Endothelial cell of coronary artery (primary cell): ENCODE measurements around the gene KRTAP10-11. TPM values are rescaled to one million over a fixed set of nuclear protein-coding genes. Genes with fewer than 3 reads are reported as not detected.

Source experiments
- total RNA-seq: library from RNA; depleted of rRNA; stranded (reverse); fragments of >200 nt; gene quantifications from 2 replicates; pipeline ENCODE4 v1.2.3, GENCODE V29; 2014

Gene KRTAP10-11, protein sequence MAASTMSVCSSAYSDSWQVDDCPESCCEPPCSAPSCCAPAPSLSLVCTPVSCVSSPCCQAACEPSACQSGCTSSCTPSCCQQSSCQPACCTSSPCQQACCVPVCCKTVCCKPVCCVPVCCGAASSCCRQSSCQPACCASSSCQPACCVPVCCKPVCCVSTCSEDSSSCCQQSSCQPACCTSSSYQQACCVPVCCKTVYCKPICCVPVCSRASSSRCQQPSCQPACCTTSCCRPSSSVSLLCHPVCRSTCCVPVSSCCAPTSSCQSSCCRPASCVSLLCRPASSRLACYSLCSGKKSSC
- not detected in 2 replicates for total RNA-seq

DNA sequence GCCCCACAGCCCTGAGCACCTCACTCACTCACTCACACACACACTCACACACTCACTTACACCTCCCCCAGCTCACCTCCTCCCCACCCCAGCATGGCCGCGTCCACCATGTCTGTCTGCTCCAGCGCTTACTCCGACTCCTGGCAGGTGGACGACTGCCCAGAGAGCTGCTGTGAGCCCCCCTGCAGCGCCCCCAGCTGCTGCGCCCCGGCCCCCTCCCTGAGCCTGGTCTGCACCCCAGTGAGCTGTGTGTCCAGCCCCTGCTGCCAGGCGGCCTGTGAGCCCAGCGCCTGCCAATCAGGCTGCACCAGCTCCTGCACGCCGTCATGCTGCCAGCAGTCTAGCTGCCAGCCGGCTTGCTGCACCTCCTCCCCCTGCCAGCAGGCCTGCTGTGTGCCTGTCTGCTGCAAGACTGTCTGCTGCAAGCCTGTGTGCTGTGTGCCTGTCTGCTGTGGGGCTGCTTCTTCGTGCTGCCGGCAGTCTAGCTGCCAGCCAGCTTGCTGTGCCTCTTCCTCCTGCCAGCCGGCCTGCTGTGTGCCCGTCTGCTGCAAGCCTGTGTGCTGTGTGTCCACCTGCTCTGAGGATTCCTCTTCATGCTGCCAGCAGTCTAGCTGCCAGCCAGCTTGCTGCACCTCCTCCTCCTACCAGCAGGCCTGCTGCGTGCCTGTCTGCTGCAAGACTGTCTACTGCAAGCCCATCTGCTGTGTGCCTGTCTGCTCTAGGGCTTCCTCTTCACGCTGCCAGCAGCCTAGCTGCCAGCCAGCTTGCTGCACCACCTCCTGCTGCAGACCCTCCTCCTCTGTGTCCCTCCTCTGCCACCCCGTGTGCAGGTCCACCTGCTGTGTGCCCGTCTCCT lies at the start of gene KRTAP10-11:
KRTAP10-11 (plus strand) TSS at position 49 of the 856 bp plus-strand sequence; CDS start at position 94, 45 bp downstream.

DNA sequence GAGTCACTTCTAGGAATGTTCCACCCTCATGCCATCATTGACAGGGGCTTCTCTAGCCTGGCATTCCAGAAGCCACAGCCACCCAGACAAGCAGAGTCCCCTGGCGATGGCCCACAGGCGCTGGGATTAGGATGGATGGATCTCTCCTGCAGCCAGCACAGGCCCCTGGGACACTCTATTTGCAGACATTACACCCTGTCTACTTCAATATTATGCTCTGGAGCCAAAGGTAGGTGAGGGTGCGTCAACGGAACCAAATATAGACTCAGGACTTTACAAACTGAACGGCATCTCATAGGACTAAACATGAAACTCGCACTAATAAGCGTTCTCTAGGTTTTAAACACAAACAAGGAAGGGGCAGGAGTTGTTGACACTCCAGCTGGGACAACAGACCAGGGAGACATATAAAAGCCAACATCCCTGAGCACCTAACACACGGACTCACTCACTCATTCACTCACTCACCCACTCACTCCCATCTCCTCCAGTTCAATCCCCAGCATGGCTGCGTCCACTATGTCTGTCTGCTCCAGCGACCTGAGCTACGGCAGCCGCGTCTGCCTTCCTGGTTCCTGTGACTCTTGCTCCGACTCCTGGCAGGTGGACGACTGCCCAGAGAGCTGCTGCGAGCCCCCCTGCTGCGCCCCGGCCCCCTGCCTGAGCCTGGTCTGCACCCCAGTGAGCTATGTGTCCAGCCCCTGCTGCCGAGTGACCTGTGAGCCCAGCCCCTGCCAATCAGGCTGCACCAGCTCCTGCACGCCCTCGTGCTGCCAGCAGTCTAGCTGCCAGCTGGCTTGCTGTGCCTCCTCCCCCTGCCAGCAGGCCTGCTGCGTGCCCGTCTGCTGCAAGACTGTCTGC lies 45.9 kb upstream of the KRTAP10-11 start, which contains the start of gene KRTAP10-7:
KRTAP10-7 (plus strand) TSS at position 480 of the 861 bp plus-strand sequence; CDS start at position 505, 25 bp downstream.

DNA sequence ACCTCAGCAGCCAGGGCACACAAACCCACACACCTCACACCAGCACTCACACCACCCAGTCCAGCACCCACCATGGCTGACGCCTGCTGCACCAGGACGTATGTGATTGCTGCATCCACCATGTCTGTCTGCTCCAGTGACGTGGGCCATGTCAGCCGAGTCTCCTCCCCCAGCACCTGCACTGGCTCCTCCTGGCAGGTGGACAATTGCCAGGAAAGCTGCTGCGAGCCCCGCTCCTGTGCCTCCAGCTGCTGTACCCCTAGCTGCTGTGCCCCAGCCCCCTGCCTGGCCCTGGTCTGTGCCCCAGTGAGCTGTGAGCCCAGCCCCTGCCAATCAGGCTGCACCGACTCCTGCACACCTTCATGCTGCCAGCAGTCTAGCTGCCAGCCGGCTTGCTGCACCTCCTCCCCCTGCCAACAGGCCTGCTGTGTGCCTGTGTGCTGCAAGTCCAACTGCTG lies 34.2 kb upstream of the KRTAP10-11 start, which contains the start of gene KRTAP10-8:
KRTAP10-8 (plus strand) TSS at position 51 of the 458 bp plus-strand sequence; CDS start at position 73, 22 bp downstream.

DNA sequence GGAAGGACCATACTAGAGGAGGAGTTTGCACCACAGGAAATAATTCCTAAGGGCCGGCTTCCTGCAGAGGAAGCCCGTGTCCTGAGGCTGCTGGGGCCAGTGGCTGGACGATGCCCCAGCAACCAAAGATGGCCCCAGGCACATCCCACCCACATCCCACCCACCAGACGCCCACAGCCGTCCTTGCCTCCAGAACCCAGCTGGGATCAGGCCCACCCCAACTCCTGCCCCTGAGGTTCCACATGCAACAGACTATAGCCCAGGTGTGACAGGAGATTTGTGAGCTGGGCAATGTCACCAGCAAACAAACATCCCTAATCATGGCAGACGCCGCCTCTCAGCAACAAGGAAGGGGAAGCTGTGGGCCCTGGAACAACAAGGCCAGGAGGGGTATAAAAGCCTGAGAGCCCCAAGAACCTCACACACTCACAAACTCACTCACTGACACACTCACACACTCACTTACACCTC lies 19.5 kb upstream of the KRTAP10-11 start, which contains the start of gene KRTAP10-9:
KRTAP10-9 (plus strand) TSS at position 421 of the 471 bp plus-strand sequence. CDS start 79 bp downstream, outside the sequence.

DNA sequence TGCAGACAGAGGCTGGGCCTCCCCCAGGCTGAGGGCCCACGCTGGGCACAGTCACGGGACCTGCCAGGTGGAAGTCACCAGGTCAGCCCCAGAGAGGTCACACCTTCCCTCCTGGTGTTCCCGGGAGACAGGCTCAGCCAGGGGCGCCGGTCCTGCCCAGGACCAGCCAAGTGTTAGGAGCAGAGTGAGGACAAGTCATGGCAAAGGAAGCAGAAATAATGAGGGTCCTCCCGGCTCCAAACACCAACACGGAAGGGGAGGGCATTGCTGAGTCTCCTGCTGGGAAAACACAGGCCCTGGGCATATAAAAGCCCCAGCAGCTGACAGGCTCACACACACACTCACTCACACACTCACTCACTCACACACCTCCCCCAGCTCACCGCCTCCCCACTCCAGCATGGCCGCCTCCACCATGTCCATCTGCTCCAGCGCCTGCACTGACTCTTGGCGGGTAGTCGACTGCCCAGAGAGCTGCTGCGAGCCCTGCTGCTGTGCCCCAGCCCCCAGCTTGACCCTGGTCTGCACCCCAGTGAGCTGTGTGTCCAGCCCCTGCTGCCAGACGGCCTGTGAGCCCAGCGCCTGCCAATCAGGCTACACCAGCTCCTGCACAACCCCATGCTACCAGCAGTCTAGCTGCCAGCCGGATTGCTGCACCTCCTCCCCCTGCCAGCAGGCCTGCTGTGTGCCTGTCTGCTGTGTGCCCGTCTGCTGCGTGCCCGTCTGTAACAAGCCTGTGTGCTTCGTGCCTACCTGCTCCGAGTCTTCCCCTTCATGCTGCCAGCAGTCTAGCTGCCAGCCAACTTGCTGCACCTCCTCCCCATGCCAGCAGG lies 9.0 kb upstream of the KRTAP10-11 start, which contains the start of gene KRTAP10-10:
KRTAP10-10 (plus strand) TSS at position 339 of the 833 bp plus-strand sequence; CDS start at position 401, 62 bp downstream.

DNA sequence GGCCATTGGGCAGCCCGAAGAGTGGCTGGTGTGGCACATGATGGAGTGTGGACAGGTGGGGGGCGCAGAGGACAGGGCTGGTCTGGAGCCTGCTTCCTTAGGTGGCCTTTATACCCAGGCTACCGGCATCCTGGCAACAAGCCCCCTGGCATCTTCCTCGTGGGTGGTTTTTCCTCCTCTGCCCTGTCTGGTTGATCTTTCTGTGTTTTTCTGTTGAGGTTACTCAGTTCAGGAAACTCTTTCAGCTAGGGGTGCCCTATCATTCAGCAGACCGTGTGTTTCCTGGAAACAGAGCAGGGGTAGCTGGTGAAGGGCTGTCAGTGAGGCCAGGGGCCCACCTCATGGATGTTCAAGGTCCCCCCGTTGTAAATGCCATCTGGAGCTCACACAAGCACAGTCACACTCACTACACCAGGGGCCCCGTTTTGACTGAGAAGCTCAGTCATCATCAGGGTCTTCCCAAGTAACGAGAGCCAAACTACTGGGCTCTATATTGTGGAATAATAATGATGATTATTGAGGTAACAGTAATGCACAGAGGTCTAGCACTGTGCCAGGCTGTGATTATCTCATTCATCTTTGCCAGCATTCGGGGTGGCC lies 8.5 kb downstream of the KRTAP10-11 start, which contains the start of gene KRTAP12-4:
KRTAP12-4 (minus strand) TSS at position 84 of the 600 bp plus-strand sequence; CDS start at position 39, 45 bp downstream.

DNA sequence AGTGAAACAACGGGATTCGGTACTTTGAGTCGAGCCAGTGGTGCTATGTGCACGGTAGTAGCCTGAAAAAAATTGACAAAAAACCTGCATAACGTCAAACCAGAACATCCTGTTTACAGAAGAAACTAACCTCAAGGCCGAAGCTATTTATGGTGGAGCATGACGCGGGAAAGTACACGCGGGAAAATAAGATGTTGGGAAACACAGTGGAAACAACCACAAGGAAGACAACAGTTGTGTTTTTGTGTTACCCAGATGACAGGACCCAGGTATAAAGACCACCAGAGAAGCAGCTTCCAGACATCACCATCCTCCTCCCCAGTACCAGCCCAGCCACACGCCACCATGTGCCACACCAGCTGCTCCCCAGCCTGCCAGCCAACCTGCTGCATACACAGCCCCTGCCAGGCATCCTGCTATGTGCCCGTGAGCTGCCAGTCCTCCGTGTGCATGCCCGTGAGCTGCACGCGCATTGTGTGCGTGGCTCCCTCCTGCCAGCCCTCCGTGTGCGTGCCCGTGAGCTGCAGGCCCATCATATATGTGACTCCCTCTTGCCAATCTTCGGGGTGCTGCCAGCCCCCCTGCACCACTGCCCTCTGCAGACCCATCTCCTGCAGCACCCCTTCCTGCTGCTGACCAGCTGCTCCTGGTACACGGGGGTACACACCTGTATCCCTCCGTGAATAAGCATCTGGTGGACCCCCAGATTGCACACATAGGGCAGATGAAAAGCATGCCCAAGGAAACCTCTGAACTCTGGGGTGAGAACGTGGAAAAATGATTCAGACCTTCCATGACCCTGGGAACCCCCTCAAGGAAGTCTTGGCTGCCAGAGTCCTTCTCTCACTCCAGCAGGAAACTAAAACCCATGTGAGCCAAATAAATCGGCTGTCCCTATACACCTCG lies 11.7 kb downstream of the KRTAP10-11 start, which contains the start of gene KRTAP12-3:
KRTAP12-3 (plus strand) TSS at position 298 of the 906 bp plus-strand sequence; CDS start at position 346, 48 bp downstream.

DNA sequence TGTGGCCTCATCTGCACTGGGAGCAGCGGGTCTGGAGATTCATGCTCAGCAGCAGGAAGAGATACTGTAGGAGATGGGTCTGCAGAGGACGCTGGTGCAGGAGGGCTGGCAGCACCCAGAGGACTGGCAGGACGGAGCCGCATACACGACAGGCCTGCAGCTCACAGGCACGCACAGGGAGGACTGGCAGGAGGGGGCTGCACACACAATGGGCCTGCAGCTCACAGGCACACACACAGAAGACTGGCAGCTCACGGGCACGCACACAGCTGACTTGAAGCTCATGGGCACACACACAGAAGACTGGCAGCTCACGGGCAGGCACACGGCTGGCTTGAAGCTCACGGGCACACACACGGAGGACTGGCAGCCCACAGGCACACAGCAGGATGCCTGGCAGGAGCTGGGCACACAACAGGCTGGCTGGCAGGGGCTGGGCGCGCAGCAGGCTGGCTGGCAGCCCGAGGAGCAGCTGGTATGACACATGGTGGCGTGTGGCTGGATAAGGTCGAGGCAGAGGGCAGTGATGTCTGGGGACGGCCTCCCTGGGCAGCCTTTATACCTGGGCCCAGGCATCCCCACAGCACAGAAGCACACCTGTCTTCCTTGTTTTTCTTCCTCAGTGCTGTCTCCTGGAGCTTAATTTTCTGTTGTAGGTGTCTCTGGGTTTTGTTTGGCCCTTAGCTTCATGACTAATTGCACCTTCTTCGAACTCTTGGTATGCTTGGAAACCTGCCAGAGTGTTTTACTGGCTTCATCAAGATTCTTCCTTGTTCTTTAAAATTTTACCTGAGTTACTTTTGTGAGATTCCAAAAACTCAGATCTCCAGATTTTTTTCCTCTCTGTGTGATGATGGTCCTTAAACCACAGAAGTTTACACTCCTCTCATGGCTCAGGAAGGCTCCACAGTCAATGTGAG lies 20.4 kb downstream of the KRTAP10-11 start, which contains the start of gene KRTAP12-2:
KRTAP12-2 (minus strand) TSS at position 527 of the 920 bp plus-strand sequence; CDS start at position 486, 41 bp downstream.

DNA sequence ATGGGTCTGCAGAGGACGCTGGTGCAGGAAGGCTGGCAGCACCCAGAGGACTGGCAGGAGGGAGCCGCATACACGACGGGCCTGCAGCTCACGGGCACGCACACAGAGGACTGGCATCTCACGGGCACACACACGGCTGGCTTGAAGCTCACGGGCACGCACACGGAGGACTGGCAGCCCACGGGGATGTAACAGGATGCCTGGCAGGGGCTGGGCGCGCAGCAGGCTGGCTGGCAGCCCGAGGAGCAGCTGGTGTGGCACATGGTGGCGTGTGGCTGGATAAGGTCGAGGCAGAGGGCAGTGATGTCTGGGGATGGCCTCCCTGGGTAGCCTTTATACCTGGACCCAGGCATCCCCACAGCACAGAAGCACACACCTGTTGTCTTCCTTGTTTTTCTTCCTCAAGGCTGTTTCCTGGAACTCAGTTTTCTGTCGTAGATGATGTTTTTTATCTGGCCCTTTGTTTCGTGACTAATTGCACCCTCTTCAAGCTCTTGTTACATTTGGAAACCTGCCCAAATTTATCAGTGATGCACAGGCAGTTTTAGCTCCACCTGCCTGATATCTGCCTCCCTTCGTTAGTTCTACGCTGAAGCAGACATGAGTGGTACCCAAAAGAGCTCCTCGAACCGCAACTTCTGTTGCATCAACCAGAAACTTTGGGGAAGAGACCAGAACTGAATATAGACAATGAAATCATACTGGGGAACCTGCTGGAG lies 35.8 kb downstream of the KRTAP10-11 start, which contains the start of gene KRTAP12-1:
KRTAP12-1 (minus strand) TSS at position 303 of the 719 bp plus-strand sequence; CDS start at position 263, 40 bp downstream.

Other genes starting within 250 kb of the KRTAP10-11 start
- gene LRRC3, start 190.9 kb upstream of the KRTAP10-11 start, total RNA-seq = 0.99 and 1.2 TPM in 2 replicates
- gene KRTAP10-1, start 106.2 kb upstream of the KRTAP10-11 start, total RNA-seq = not detected in 2 replicates
- gene KRTAP10-2, start 94.9 kb upstream of the KRTAP10-11 start, total RNA-seq = not detected in 2 replicates
- not detected in 2 replicates for gene KRTAP10-3, start 87.6 kb upstream of the KRTAP10-11 start, total RNA-seq
- not detected in 2 replicates for gene KRTAP10-4, start 72.7 kb upstream of the KRTAP10-11 start, total RNA-seq
- gene KRTAP10-5, start 65.8 kb upstream of the KRTAP10-11 start, total RNA-seq = not detected in 2 replicates
- gene KRTAP10-6, start 53.9 kb upstream of the KRTAP10-11 start, total RNA-seq = not detected in 2 replicates
- not detected in 2 replicates for gene KRTAP10-7, start 45.8 kb upstream of the KRTAP10-11 start, total RNA-seq
- gene KRTAP10-8, start 34.3 kb upstream of the KRTAP10-11 start, total RNA-seq = not detected in 2 replicates
- gene KRTAP10-9, start 19.3 kb upstream of the KRTAP10-11 start, total RNA-seq = not detected in 2 replicates
- not detected in 2 replicates for gene KRTAP10-10, start 9.1 kb upstream of the KRTAP10-11 start, total RNA-seq
- gene KRTAP12-4, start 8.2 kb downstream of the KRTAP10-11 start, total RNA-seq = not detected in 2 replicates
- not detected in 2 replicates for gene KRTAP12-3, start 11.5 kb downstream of the KRTAP10-11 start, total RNA-seq
- not detected in 2 replicates for gene KRTAP12-2, start 20.5 kb downstream of the KRTAP10-11 start, total RNA-seq
- not detected in 2 replicates for gene KRTAP12-1, start 35.7 kb downstream of the KRTAP10-11 start, total RNA-seq
- gene KRTAP10-12, start 50.8 kb downstream of the KRTAP10-11 start, total RNA-seq = not detected in 2 replicates
- gene TSPEAR, start 65.2 kb downstream of the KRTAP10-11 start, total RNA-seq = not detected in 2 replicates
- gene UBE2G2, start 155.4 kb downstream of the KRTAP10-11 start, total RNA-seq = 76.3 and 103 TPM in 2 replicates
- 77.2 and 91.3 TPM in 2 replicates for gene SUMO3, start 171.6 kb downstream of the KRTAP10-11 start, total RNA-seq
- gene PTTG1IP, start 227.3 kb downstream of the KRTAP10-11 start, total RNA-seq = 299 and 366 TPM in 2 replicates